ENCODE results near the gene MPPED1. TPM values are rescaled to one million over a fixed set of nuclear protein-coding genes. Genes with fewer than 3 reads are reported as not detected.

The MPPED1 gene
- total RNA-seq, 2 donors from 2014 or later = 0.11 to 0.59 TPM

DNA sequence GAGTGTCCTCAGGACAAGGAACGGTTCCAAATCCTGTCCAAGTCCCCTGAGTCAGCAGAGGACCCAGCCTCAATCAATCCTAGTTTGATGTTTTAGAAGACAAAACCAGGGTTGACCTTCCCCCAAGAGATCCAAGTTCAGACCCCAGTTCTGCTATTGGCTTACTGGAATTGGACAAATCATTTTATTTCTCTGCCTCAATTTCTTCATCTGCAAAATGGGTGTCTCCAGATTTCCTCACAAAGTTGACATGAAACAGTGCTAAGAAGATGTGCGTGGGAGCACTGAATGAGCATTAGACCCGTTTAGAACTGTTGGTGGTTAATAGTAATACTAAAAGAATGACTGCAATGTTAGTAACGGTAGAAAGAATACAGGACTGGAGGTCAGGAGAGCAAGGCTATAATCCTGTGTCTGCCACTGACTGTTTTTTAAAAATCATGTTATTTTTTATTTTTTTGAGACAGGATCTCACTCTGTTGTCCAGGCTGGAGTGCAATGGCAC is 35.8 kb upstream of the MPPED1 start:
- Mint-ChIP-seq H3K27ac (no peak overlapping the region), H3K36me3 (ENCODE audit: low read depth) (no peaks in the 10 kb centered on the region), H3K27me3 (ENCODE audit: insufficient read depth) (no peaks in the 10 kb centered on the region), H3K4me1 (peaks cover 19% of the 10 kb centered on the region), H3K9me3 (peaks cover 5% of the 10 kb centered on the region), H3K4me3 (no peak overlapping the region)
- DNase-seq = no peak
- Histone ChIP-seq H3K4me3 (ENCODE audit: low read length) (no peak overlapping the region), H3K27me3 (ENCODE audit: control insufficient read depth, insufficient read depth, low read length, poor library complexity, severe bottlenecking) (no peaks in the 10 kb centered on the region), H3K9ac (ENCODE audit: extremely low read depth, low read length, poor library complexity, severe bottlenecking) (no peak overlapping the region), H3K9me3 (ENCODE audit: control insufficient read depth, low read length) (no peaks in the 10 kb centered on the region), H3K27ac (ENCODE audit: low read depth, low read length) (no peak overlapping the region), H3K4me1 (ENCODE audit: control insufficient read depth, insufficient read depth, low read length) (no peaks in the 10 kb centered on the region), H3K36me3 (ENCODE audit: control insufficient read depth, insufficient read depth, low read length) (no peaks in the 10 kb centered on the region)
- TF ChIP-seq, protein P1, sequence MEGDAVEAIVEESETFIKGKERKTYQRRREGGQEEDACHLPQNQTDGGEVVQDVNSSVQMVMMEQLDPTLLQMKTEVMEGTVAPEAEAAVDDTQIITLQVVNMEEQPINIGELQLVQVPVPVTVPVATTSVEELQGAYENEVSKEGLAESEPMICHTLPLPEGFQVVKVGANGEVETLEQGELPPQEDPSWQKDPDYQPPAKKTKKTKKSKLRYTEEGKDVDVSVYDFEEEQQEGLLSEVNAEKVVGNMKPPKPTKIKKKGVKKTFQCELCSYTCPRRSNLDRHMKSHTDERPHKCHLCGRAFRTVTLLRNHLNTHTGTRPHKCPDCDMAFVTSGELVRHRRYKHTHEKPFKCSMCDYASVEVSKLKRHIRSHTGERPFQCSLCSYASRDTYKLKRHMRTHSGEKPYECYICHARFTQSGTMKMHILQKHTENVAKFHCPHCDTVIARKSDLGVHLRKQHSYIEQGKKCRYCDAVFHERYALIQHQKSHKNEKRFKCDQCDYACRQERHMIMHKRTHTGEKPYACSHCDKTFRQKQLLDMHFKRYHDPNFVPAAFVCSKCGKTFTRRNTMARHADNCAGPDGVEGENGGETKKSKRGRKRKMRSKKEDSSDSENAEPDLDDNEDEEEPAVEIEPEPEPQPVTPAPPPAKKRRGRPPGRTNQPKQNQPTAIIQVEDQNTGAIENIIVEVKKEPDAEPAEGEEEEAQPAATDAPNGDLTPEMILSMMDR (conservative IDR thresholded peaks at IDR 0.05) = no peak
- WGBS, 2 experiments (ENCODE audit: insufficient coverage in 1 of 2, insufficient read length in 1 of 2) = 92 to 96% methylated on average over 4 of the region's 4 CpGs

DNA sequence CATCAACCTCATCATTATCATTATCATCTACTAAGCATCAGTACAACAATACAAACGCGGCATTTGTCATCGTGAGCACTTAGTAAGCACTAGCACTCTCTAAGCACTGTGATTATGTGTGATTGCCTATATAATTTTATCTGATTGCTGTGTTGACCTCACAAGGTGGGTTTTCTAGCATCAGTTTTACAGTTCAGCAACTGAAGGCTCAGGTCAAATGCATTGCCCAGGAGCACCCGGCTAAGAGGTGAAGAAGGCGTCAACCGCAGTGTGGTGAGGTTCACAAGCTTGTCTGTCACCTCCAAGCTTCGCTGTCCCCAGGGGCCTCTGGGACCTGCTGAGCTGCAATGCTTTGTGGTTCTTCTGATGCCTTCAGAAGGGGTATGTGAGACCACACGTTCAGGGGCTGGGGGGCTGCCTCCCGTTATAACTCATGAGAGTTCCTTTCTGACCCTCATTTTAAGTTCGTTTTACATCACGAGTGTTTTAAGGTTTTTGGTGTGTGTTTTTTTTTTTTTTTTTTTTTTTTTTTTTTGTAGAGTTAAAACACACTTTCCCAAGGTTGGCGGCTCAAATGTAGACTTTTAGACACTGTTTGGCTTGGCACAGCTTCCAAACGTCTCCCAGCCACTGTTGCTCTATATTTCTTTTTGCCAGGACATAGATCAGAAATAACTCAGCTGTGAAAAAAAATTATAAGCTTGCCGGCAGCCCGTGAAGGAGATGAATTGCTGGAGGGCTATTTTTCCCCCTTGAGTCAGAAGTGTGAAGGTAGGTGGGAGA is 34.9 kb upstream of the MPPED1 start:
- H3K9me3 Mint-ChIP-seq = peaks cover 5% of the 10 kb centered on the region
- H3K4me1 Mint-ChIP-seq = peaks cover 19% of the 10 kb centered on the region
- no peak overlapping the region for H3K4me3 Mint-ChIP-seq
- Histone ChIP-seq H3K4me1 (ENCODE audit: control insufficient read depth, insufficient read depth, low read length) (no peaks in the 10 kb centered on the region), H3K4me3 (ENCODE audit: low read length) (no peak overlapping the region), H3K27me3 (ENCODE audit: control insufficient read depth, insufficient read depth, low read length, poor library complexity, severe bottlenecking) (no peaks in the 10 kb centered on the region), H3K27ac (ENCODE audit: low read depth, low read length) (no peak overlapping the region), H3K9me3 (ENCODE audit: control insufficient read depth, low read length) (no peaks in the 10 kb centered on the region), H3K36me3 (ENCODE audit: control insufficient read depth, insufficient read depth, low read length) (no peaks in the 10 kb centered on the region), H3K9ac (ENCODE audit: extremely low read depth, low read length, poor library complexity, severe bottlenecking) (no peak overlapping the region)
- 81 to 84% methylated on average over 8 to 15 of the region's 15 CpGs for WGBS, 2 experiments (ENCODE audit: insufficient coverage in 1 of 2, insufficient read length in 1 of 2)
- TF ChIP-seq, protein P1 (conservative IDR thresholded peaks at IDR 0.05) = no peak
- H3K36me3 Mint-ChIP-seq (ENCODE audit: low read depth) = no peaks in the 10 kb centered on the region
- no peak overlapping the region for H3K27ac Mint-ChIP-seq
- DNase-seq = peak; percentile 82
- H3K27me3 Mint-ChIP-seq (ENCODE audit: insufficient read depth) = no peaks in the 10 kb centered on the region

DNA sequence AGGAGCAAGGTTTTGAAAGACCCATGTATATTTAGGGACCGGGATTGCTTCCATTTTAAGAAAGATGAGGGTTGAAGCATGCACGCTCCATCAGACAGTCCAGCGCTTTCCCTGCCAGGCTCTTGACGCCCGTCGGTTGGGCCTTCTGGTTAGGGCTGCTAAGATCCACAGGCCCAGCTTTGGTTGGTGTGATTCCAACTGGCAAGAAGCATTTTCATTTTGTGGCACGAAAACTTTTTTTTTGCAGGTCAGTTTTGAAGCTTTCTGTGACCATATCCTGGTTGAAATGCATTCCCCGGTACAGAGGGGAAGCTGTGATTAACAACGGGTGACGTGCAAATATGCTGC is 34.3 kb upstream of the MPPED1 start:
- Mint-ChIP-seq H3K4me3 (no peak overlapping the region), H3K4me1 (peaks cover 19% of the 10 kb centered on the region), H3K27me3 (ENCODE audit: insufficient read depth) (no peaks in the 10 kb centered on the region), H3K36me3 (ENCODE audit: low read depth) (no peaks in the 10 kb centered on the region), H3K27ac (no peak overlapping the region), H3K9me3 (peaks cover 5% of the 10 kb centered on the region)
- H3K36me3 ChIP-seq (ENCODE audit: control insufficient read depth, insufficient read depth, low read length) = no peaks in the 10 kb centered on the region
- no peaks in the 10 kb centered on the region for H3K9me3 ChIP-seq (ENCODE audit: control insufficient read depth, low read length)
- peak; percentile 46 for DNase-seq
- TF ChIP-seq, protein P1 (conservative IDR thresholded peaks at IDR 0.05) = no peak
- H3K4me1 ChIP-seq (ENCODE audit: control insufficient read depth, insufficient read depth, low read length) = no peaks in the 10 kb centered on the region
- H3K4me3 ChIP-seq (ENCODE audit: low read length) = no peak overlapping the region
- WGBS, 2 experiments (ENCODE audit: insufficient coverage in 1 of 2, insufficient read length in 1 of 2) = 90 to 95% methylated on average over 8 to 10 of the region's 10 CpGs
- H3K27me3 ChIP-seq (ENCODE audit: control insufficient read depth, insufficient read depth, low read length, poor library complexity, severe bottlenecking) = no peaks in the 10 kb centered on the region
- H3K9ac ChIP-seq (ENCODE audit: extremely low read depth, low read length, poor library complexity, severe bottlenecking) = no peak overlapping the region
- no peak overlapping the region for H3K27ac ChIP-seq (ENCODE audit: low read depth, low read length)
